Middle frontal gyrus (tissue), 1 donor: ENCODE results near the gene SLC38A4.
"Not testable (repeated sequence)": the region's sequence is repeated elsewhere in the genome, so short reads cannot be mapped to it uniquely, and the experiment has no call there.

Experiments
- DNase-seq: peaks from one replicate; pipeline ENCODE4 v3.0.0-alpha.2; 2015; ENCODE audit warnings: low spot score; ENCODE audit errors: extremely low spot score

SLC38A4 gene

GRCh38 chr12:46825591-46826414 lies at the start of gene SLC38A4:
TSS of gene SLC38A4 (minus strand) at chr12:46825997. CDS start at chr12:46793071, 32,926 bp downstream.
- DNase-seq: no peak

DNA sequence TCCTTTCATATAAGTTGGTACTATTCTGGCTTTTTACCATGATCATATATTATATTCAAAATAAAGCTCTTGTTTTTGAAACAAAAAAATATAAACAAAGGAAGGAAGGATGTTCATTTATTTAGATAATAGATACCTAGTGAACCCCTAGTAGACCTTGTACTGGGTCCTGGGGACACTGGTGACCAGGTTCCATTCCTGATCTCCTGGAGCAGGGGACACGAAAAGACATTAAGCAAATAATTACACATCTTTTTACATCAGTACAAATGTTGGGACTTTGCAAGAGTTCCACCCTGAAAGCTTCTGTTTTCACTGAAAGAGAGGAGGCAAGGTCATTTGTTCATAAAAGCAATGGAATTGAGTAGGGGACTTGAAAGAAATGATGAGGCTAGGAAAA lies 49.3 kb upstream of the SLC38A4 start:
- no peak for DNase-seq

DNA sequence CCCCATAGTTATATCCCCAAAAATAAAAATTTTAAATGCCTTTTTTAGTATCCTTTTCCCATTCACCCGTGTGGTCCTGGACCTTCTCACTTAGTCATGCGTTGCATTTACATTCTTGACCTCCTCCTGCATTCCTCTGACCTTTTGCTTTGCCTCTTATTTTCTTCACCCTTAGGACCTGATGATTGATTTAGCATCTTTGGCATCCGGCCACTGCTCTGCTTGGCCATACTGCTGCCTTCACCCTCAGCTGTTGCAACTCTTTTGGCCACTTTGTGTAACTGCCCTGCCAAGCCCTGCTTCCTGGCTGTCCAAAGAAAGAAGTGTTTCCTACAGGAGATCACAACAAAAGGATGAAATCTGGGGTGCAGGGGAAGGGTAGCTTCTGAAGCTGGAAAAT lies 48.8 kb upstream of the SLC38A4 start:
- DNase-seq: no peak

DNA sequence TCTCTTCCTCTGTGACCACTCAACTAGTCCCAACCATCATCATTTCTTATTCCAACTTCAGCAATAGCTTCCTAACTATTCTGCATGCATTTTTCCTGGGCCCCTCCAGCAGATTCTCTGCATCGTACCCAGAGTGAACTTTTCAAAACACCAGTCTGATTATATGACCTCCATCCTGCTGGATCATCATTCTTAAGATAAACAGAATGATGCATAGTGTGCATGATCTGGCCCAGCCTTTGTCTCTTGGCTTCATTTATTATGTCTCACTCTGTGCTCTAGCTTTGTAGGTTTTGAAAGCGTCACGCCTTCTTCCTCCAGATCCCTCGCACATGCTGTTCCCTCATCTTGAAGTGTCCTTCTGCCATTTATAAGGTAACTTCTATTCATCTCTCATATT lies 46.3 kb upstream of the SLC38A4 start:
- DNase-seq: no peak

GRCh38 chr12:46865311-46865710 lies 39.5 kb upstream of the SLC38A4 start:
- DNase-seq: no peak

DNA sequence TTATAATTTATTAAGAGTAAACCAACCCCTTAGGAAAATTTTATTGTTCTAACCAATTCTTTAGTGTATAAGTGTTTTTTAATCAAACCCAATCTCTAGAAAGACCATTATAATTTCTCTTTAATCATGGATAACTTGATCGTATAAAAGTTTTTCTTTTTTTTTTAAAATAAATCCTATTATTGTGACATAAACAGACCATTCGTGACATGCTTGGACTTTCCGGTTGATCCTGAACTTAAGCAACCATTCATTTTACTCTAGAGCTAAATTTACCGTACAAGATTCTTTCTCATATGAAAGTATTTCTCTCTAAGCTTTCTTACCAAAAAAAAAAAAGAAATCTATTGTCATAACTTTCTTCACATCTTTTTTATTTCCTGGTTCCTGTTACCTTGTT lies 32.6 kb upstream of the SLC38A4 start:
- DNase-seq: no peak

- no peak for DNase-seq
These were observed 31.7 kb upstream of the SLC38A4 start for GRCh38 chr12:46857486-46857885.

GRCh38 chr12:46855760-46856159 lies 30.0 kb upstream of the SLC38A4 start:
- no peak for DNase-seq

GRCh38 chr12:46854188-46854587 lies 28.4 kb upstream of the SLC38A4 start:
- DNase-seq: not testable (repeated sequence)

- DNase-seq: not testable (repeated sequence)
These were observed 23.0 kb upstream of the SLC38A4 start for GRCh38 chr12:46848792-46849191.

GRCh38 chr12:46847001-46847400 lies 21.2 kb upstream of the SLC38A4 start:
- no peak for DNase-seq

GRCh38 chr12:46843811-46844210 lies 18.0 kb upstream of the SLC38A4 start:
- no peak for DNase-seq

DNA sequence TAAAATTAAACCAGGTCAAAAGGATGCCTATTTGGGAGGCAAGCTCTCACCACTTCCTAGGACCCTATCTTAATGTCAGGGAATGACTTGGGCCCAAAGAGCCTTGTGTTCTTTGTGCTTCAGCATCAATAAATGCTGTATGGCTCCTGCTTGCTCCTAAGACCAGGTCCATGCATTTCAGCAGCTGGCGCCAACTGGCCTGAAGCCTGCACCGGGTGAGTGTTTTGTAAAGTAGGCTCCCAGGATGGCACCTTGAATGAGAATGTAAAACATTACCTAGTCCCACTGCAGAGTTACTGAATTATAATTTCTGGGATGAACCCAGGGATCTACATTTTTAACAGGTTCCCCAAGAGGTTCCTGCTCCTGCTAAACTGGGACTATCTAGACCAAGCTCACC lies 16.1 kb upstream of the SLC38A4 start:
- DNase-seq: no peak

- no peak for DNase-seq
These were observed 14.2 kb upstream of the SLC38A4 start for GRCh38 chr12:46839964-46840363.

- no peak for DNase-seq
These were observed 13.4 kb upstream of the SLC38A4 start for GRCh38 chr12:46839232-46839631.

DNA sequence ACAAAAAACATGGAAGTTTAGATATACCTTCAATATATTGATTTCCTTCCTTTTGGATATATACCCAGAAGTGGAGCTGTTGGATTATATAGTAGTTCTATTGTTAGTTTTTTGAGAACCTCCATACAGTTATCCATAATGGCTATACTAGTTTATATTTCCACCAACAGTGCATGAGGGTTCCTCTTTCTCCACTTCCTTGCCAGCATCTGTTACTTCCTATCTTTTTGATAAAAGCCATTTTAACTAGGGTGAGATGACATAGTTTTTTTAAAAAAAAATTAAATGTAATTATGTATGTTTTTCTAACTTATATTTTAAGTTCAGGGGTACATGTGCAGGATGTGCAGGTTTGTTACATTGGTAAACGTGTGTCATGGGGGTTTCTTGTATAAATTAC lies 10.0 kb upstream of the SLC38A4 start:
- DNase-seq: no peak

- no peak for DNase-seq
These were observed 6.4 kb upstream of the SLC38A4 start for GRCh38 chr12:46832130-46832704.

GRCh38 chr12:46831335-46832129 lies 5.7 kb upstream of the SLC38A4 start:
- DNase-seq: no peak

GRCh38 chr12:46830731-46831334 lies 5.0 kb upstream of the SLC38A4 start:
- DNase-seq: no peak

GRCh38 chr12:46824709-46825108 lies 1.1 kb downstream of the SLC38A4 start:
- DNase-seq: no peak

DNA sequence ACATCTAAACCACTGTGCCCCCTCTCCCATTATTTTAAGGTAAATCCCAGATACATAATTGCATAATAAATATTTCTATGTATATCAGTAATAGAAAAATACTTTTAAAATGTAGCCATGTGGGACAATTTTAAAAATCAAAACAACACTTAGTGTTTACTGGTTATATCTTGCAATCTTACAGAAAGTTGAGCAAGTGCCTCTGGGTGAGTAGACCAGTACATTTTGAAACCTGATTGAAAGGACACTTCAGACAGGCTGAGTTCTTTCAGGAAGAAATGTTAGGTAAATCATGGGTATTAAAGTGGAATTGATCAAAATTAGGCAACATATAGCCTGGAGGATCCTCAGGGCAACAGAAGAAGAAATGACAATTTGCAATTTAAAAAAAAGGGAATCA lies 7.2 kb downstream of the SLC38A4 start:
- no peak for DNase-seq

DNA sequence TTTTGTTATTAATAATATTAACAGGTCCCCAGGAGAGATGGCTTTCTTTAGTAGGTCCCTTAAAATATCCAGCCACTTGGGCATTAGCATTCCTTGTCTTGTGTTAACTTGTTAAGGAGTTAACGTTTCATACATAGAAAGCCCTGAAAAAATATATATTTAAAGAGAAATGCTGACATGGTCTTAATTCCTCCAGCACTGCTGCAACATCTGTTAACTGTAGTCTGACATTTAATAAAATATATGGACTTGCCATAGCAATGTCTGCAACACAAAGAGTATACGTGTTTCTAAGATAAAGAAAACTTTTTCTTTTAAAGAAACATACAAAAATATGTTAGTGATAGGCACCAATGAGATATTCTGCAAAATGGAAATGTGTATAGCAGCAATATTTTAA lies 10.0 kb downstream of the SLC38A4 start:
- DNase-seq: no peak
